DND-41 (cell line): ENCODE data around the gene MMRN1.

ENCODE experiments used
- CTCF ChIP-seq: IDR thresholded peaks from 2 replicates; pipeline ENCODE4 v1.5.1; 2012; ENCODE audit warnings: borderline replicate concordance, low read length, moderate library complexity, mild to moderate bottlenecking; ENCODE audit not compliant: poor library complexity, severe bottlenecking; ENCODE audit errors: extremely low read depth
- EZH2 ChIP-seq: IDR thresholded peaks from 3 replicates; pipeline ENCODE4 v1.6.1; 2012; ENCODE audit warnings: borderline replicate concordance, low read depth, mild to moderate bottlenecking, moderate library complexity, low read length, inconsistent platforms; ENCODE audit not compliant: severe bottlenecking

DNA sequence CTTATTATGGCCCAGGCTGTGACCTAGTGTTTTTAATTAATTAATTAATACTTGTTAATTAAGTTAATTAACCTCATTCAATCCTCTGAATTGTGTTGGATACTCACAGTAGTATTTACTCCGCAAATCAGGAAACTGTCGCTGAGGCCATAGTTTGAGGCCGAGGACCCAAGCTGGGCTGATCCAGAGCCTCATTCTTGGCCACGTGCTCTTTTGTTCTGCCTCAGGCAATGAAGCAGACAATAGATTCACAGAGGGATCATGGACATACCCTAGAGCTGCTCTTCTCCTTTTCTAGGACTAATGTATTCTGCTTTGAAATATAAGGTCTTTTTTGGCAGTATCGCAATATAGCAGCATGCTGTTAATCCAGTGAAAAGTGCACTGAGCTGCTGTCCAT lies 33.7 kb upstream of the MMRN1 start:
- no peak for TF ChIP-seq CTCF
- TF ChIP-seq EZH2 = no peak
